HG03571 (cell line): ENCODE results near the gene SRPRA.
"Not testable (repeated sequence)": the region's sequence is repeated elsewhere in the genome, so short reads cannot be mapped to it uniquely, and the experiment has no call there.

ENCODE experiments used
- ATAC-seq: cut with Tn5 transposase; IDR thresholded peaks from one replicate; pipeline ENCODE4 v1.9.1; 2021; ENCODE audit not compliant: unreplicated experiment

The SRPRA gene

DNA sequence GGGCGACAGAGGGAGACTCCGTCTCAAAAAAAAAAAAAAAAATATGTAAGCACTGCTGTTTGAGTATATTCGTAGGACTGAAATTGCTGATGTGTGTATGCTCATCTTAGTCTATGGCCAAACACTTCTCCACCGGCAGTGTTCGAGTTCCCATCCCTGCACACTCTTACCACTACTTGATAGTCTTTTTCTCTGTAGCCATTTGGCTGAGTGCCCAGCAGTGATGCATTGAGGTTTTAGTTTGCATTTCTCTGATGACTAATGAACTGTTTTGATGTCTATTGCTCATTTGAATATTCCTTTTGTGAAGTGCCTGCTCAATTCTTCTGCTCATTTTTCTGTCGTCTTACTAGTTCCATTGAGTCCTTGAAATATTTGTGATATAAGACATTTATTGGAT is 16.1 kb upstream of the SRPRA start:
- ATAC-seq = peak; percentile 45

DNA sequence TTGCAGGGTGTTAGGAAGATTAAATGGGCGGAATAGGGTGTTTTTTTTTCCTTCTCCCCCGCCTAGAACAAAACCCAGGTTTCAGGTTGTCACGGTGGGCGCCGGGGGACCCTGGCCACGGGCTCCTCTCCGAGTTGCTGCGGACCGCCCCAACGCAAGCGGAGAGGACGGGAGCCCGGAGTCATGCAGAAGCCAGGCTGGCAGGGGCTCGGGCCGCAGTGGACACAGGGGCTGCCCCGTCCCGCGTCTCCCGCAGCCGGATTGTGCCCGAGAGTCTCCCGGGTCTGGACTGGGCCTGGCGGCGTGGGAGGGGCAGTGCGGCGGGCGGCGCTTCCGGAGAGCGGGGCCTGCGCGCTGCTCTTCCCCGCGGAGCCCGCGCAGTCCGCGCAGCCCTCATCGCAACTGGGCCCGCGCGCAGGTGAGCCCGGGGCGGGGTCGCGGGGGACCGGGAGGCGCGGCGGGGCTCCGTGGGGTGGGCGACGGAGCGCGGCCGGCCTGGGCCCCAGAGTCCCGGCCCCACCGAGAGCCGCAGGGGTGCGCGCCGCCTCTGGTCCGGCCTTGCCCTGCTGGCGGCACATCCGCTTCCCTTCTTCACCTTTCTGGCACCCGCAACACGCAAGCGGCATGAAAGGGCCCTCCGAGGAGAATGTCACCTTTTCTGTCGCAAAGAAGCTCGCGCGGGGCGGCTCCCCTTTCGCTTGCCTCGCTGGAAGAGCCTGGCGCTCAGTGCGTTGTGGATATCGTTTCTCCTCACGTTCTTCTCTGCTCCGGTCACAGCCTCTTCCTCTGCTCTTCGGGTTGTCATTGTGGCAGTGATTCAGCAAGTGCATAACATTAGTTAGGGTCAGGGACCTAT is 14.3 kb upstream of the SRPRA start, which contains the start of gene TIRAP:
TSS of gene TIRAP (plus strand) at position 358 of the 856 bp plus-strand sequence. CDS start 7,802 bp downstream, outside the sequence.
- peak; percentile 62 for ATAC-seq

DNA sequence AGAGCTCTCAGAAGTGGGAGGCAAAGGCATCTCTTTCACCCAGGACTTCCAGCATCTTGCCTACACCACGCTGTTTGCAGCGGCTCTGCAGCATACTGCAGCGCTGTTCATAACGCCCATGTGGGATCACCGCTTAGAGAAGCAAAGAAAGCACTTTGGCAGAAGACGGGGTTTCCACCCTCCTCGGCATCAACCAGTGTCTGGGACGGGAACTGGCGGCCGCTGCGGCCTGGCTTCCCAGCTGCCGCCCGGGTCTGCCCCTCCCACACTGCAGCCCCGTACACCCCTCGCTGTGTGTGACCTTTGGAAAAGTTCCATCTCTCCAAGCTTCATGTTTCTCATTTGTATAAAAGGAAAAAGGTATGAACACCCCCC is 13.7 kb upstream of the SRPRA start:
- no peak for ATAC-seq

DNA sequence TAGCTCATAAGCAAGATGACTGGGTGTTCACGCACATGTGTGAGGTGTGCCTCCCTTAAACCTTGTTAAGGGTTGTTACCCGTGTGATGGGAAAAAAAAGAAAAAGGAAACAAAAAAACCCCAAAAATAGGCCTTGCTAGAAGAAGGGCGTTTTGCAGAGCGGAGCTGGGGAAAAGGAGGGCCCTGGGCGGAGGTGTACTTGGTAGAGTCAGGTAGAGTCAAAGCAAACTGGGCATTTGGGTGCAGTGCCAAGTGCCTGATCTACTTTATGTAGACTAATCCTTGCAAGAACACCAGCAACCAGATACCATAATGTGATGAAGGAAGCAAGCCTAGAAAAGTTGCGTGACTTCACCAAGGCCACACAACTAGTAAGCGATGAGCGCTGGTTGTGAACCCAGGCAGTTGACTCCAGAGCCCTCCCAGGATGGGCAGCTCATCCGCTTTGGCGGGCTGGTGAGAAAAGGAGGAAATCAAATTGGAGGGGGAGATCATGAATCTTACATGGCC is 13.0 kb upstream of the SRPRA start:
- ATAC-seq = no peak

- no peak for ATAC-seq
Observed at GRCh38 chr11:126281245-126281644, 12.6 kb upstream of the SRPRA start.

GRCh38 chr11:126280595-126280994 is 11.9 kb upstream of the SRPRA start:
- no peak for ATAC-seq

DNA sequence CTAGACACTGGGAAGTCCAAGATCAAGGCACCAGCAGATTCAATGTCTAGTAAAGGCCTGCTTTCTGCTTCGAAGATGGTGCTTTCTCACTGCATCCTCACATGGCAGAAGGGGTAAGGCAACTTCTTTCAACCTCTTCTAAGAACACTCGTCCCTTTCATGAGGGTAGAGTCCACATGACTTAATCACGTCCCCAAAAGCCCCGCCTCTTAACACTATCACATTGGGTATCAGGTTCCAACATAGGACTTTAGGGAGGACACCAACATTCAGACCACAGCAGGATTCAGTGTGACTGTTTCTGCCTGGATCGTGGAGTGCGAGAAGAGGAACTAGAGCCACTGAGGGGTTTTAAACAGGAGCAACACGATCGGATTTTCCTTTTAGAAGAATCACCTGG is 10.5 kb upstream of the SRPRA start:
- ATAC-seq = no peak

GRCh38 chr11:126277780-126278179 is 9.1 kb upstream of the SRPRA start:
- ATAC-seq = no peak

DNA sequence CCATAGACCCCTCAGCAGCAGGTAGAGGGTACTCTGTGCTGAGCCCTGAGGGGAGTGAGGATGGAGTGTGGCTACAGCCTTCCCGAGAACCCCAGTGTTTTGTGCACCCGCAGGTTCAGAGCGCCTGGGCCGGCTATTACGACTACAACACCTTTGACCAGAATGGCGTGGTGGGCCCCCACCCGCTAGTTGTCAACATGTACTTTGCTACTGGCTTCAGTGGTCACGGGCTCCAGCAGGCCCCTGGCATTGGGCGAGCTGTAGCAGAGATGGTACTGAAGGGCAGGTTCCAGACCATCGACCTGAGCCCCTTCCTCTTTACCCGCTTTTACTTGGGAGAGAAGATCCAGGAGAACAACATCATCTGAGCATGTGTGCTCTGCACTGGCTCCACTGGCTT is 8.6 kb upstream of the SRPRA start:
- ATAC-seq = no peak

DNA sequence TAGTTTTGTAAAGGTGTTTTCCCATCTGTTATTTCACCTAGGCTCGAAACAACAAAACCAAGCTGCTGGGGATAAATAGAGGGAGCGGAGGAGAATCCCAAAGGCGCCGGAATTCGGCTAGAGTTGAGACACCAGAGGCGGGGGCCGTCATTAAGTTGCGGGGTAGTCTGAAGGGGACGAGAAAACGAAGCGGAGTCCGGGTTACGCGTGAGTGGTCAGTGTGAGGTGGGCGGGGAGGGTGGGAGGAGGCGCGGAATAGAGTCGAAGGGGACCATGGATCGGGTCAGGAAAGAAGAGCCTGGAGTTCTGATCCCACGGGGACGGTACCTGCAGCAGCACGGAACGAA is 361 bp downstream of the SRPRA start:
- no peak for ATAC-seq

GRCh38 chr11:126267650-126268049 is 1.0 kb downstream of the SRPRA start:
- no peak for ATAC-seq

- ATAC-seq = no peak
Observed at GRCh38 chr11:126265811-126266210, 2.9 kb downstream of the SRPRA start.

DNA sequence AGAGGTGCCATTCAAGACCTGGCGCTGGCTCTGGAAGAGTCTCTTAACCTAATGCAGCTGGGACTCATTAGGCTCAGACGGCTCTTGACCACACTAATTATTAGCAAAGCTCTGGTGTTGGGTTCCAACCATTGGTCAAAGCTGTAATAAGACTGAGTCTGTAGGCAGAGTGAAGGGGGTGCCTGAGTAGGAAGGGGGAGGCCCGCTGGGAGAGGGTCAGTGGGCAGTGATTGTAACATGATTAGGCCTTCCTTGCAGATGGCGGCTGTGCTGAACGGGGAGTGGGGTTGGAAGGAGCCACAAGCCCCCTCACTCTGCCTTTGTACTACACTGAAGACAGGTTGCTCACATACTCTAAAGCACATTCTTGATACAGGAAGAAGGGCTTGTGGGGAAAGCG is 5.2 kb downstream of the SRPRA start:
- ATAC-seq = no peak

DNA sequence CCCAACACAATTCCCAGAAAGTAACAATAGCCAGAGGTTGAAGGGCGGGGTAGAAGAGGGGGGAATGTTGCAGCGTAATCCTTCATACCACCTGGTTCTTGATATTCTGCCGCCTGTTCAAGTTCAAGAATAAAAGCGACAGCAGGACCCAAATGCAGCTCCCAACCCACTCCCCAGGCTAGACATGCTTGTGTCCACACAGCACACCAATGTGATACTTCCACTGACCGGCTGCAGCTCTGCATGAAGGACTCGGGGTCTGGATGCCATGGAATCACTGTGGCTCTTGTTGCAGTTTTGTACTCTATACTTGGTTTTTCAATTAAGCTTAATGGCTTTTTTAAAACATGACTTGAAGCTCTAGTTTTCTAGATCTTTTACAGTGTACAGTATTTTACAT is 6.5 kb downstream of the SRPRA start:
- ATAC-seq = no peak

GRCh38 chr11:126257764-126258163 is 10.9 kb downstream of the SRPRA start:
- no peak for ATAC-seq

GRCh38 chr11:126257144-126257543 is 11.6 kb downstream of the SRPRA start:
- no peak for ATAC-seq

DNA sequence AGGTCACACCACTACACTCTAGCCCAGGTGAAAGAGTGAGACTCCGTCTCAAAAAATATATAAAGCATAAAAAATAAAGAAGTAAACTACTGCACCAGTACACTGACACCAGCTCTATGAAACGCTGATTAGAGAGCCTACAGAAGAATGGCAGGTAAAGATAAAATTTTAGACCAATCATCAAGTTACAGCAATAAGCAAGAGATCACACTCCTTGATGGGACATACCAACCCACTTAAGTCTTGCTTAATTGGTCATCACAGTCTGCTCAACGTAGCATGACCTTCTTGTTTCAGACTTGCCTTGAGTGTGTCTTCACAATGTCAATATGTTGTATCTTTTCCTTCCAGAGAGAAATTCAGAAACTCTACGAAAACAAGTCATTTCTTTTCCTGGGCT is 12.5 kb downstream of the SRPRA start:
- ATAC-seq = no peak

GRCh38 chr11:126255507-126255906 is 13.2 kb downstream of the SRPRA start:
- ATAC-seq = not testable (repeated sequence)

DNA sequence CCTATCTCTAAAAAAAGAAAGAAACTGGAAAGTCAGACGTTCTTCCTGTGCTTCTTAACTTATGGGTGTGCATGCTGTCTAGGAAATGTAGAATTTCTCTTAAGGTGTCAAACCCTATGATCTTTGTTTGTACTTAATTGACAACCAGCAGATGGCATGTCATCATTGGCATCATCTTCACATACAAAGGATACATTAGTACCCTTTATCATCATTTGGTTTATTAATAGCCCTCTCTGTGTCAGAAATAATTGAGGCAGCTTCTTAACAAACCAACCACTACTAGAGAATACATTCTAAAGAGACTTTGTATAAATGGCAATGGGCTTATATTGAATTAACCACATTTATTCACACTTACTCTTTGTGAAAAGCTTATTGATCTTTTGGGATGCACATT is 13.9 kb downstream of the SRPRA start:
- no peak for ATAC-seq

DNA sequence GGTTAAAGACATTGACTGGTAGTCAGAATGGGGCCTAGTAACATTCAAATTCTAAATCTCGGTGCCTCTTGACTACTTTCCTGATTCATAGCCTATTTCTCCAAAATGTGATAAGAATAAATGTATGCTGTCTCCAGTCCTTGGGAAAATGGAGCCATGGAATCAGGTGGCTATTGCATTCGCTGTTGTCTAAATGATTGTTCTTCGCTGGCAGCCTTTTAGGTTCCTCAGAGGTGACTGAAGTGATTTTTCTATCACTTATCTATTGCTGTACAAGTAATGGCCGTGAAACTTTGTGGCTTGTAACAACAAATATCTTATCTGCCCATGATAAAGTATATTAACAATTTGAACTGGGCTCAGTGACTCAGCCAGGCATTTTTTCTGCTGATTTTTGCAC is 15.4 kb downstream of the SRPRA start:
- ATAC-seq = no peak

GRCh38 chr11:126246636-126247035 is 22.1 kb downstream of the SRPRA start:
- no peak for ATAC-seq

DNA sequence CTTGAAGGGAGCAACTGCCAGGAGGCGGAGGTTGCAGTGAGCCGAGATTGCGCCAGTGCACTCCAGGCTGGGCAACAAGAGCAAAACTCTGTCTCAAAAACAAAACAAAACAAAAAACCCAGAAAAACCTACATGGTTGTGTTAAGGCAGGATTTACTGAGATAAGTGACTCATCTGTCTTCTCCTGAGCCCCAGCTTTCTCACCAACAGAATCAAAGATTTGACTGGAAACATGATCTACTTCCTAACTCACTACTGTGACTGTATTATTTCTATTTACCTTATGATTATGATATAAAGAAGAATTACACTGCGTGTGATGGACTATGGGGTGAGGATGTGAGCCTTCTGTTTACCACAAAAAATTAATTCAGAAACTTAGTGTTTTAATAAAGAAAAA is 35.3 kb downstream of the SRPRA start:
- no peak for ATAC-seq

GRCh38 chr11:126232683-126233082 is 36.0 kb downstream of the SRPRA start:
- no peak for ATAC-seq
